ENCODE results near the gene SGPP2.

SGPP2 gene

GRCh38 chr2:222538535-222538934, 114.2 kb downstream of the SGPP2 start:
- H3K36me3 ChIP-seq (ENCODE audit: control insufficient read depth, low read length), result no peaks in the 10 kb centered on the region
- H3K4me1 ChIP-seq (ENCODE audit: control insufficient read depth, low read length), result no peaks in the 10 kb centered on the region
- H3K27ac ChIP-seq (ENCODE audit: low read depth, low read length), result no peak overlapping the region
- no peaks in the 10 kb centered on the region for H3K27me3 ChIP-seq (ENCODE audit: control insufficient read depth, low read length)
- H3K9me3 ChIP-seq (ENCODE audit: control insufficient read depth, insufficient read depth, low read length), result no peaks in the 10 kb centered on the region
- no peaks in the 10 kb centered on the region for H4K20me1 ChIP-seq (ENCODE audit: control insufficient read depth, insufficient read depth, low read depth, low read length)
- no peak for TF ChIP-seq CTCF (IDR thresholded peaks at IDR 0.05; ENCODE audit: low read depth, low read length, poor library complexity, severe bottlenecking)
- no peak for TF ChIP-seq EZH2phosphoT487 (IDR thresholded peaks at IDR 0.05; ENCODE audit: borderline replicate concordance, low read length)
- H3K4me2 ChIP-seq (ENCODE audit: low read length), result no peak overlapping the region
- H3F3A ChIP-seq (ENCODE audit: control insufficient read depth, insufficient read depth), result no peaks in the 10 kb centered on the region
- H3K9me2 ChIP-seq (replicated peaks; ENCODE audit: control insufficient read depth, low read length), result no peaks in the 10 kb centered on the region
- no peaks in the 10 kb centered on the region for H3K79me2 ChIP-seq (ENCODE audit: control insufficient read depth, low read length)
- H3K4me3 ChIP-seq (ENCODE audit: low read length), result no peak overlapping the region

DNA sequence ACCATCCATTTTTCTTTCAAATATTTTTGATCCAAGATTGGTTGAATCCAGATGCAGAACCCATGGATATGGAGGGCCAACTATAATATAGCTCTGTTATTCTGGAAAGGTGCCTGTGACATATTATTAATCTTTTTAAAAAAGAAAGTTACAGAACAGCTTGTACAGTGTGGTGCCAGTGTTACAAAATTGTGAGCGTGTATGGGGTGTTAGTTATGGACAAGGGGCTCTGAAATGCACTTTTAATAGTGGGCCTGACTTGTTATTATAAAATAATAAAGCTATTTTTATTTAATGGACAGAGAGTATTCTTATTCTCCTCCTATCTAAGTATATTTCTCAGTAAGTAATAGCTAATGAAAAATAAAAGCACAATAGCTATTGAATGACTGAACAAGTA, 120.3 kb downstream of the SGPP2 start:
- Histone ChIP-seq H3K9me2 (replicated peaks; ENCODE audit: control insufficient read depth, low read length) (no peaks in the 10 kb centered on the region), H3K4me3 (ENCODE audit: low read length) (no peak overlapping the region), H3K4me2 (ENCODE audit: low read length) (no peak overlapping the region), H3K27ac (ENCODE audit: low read depth, low read length) (no peak overlapping the region), H3F3A (ENCODE audit: control insufficient read depth, insufficient read depth) (no peaks in the 10 kb centered on the region), H3K27me3 (ENCODE audit: control insufficient read depth, low read length) (no peaks in the 10 kb centered on the region), H3K9me3 (ENCODE audit: control insufficient read depth, insufficient read depth, low read length) (no peaks in the 10 kb centered on the region), H3K4me1 (ENCODE audit: control insufficient read depth, low read length) (no peaks in the 10 kb centered on the region), H4K20me1 (ENCODE audit: control insufficient read depth, insufficient read depth, low read depth, low read length) (no peaks in the 10 kb centered on the region), H3K36me3 (ENCODE audit: control insufficient read depth, low read length) (no peaks in the 10 kb centered on the region), H3K79me2 (ENCODE audit: control insufficient read depth, low read length) (no peaks in the 10 kb centered on the region)
- no peak for TF ChIP-seq EZH2phosphoT487 (IDR thresholded peaks at IDR 0.05; ENCODE audit: borderline replicate concordance, low read length)
- TF ChIP-seq CTCF (IDR thresholded peaks at IDR 0.05; ENCODE audit: low read depth, low read length, poor library complexity, severe bottlenecking), result no peak

DNA sequence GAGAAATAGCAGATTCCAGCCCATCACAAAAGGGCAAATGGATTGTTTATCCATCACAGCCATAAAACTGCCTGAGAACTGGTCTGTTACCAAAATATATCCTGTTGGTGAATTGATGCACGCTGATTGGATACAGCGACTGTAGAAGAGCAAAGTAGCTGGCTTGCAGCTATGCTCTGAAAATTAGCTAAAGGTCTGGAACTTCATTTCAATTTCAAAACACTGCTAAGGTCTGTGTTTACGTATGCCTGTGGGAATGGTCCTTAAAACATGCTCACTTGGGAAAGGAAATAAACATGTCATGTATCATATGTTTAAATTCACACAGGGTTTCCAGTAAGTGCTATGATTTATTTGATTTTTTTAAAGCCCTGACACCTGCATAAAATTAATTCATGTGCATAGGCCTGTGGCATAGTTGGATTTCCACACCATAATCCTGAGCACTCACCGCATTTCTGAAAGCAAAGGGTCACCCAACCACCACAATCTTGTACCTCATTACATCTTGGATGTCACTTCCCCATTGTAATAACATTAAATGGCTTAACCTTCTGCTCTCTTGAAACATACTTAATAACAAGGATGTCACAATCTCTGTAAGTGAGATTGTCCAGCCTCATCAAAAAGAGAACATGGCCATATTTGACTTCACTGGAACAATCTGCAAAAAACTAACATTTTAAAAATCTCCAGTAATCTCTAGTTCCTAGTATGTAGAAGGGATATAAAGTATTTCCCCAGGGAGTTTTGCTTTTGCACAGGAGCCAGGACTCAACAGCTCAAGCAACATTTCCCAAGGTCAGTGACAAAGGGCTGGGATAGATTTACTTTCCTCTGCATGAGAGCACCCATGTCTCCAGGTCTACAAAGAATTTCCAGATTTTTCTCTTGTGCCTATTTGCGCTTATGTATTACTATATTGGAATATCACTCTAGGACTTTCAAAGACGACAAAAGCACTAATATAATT, 121.8 kb downstream of the SGPP2 start:
- H3K36me3 ChIP-seq (ENCODE audit: control insufficient read depth, low read length), result no peaks in the 10 kb centered on the region
- H4K20me1 ChIP-seq (ENCODE audit: control insufficient read depth, insufficient read depth, low read depth, low read length), result no peaks in the 10 kb centered on the region
- H3K9me3 ChIP-seq (ENCODE audit: control insufficient read depth, insufficient read depth, low read length), result no peaks in the 10 kb centered on the region
- no peaks in the 10 kb centered on the region for H3K79me2 ChIP-seq (ENCODE audit: control insufficient read depth, low read length)
- H3K4me2 ChIP-seq (ENCODE audit: low read length), result no peak overlapping the region
- no peaks in the 10 kb centered on the region for H3K9me2 ChIP-seq (replicated peaks; ENCODE audit: control insufficient read depth, low read length)
- no peaks in the 10 kb centered on the region for H3K4me1 ChIP-seq (ENCODE audit: control insufficient read depth, low read length)
- H3K27ac ChIP-seq (ENCODE audit: low read depth, low read length), result no peak overlapping the region
- H3K27me3 ChIP-seq (ENCODE audit: control insufficient read depth, low read length), result peaks cover 2% of the 10 kb centered on the region; the same call in 1 of the 2 replicates
- no peak overlapping the region for H3K4me3 ChIP-seq (ENCODE audit: low read length)
- H3F3A ChIP-seq (ENCODE audit: control insufficient read depth, insufficient read depth), result no peaks in the 10 kb centered on the region
- TF ChIP-seq EZH2phosphoT487 (IDR thresholded peaks at IDR 0.05; ENCODE audit: borderline replicate concordance, low read length), result no peak
- TF ChIP-seq CTCF (IDR thresholded peaks at IDR 0.05; ENCODE audit: low read depth, low read length, poor library complexity, severe bottlenecking), result no peak

Measured in DOHH2 (cell line).